ENCODE measurements around the gene S100A4.

The S100A4 gene

DNA sequence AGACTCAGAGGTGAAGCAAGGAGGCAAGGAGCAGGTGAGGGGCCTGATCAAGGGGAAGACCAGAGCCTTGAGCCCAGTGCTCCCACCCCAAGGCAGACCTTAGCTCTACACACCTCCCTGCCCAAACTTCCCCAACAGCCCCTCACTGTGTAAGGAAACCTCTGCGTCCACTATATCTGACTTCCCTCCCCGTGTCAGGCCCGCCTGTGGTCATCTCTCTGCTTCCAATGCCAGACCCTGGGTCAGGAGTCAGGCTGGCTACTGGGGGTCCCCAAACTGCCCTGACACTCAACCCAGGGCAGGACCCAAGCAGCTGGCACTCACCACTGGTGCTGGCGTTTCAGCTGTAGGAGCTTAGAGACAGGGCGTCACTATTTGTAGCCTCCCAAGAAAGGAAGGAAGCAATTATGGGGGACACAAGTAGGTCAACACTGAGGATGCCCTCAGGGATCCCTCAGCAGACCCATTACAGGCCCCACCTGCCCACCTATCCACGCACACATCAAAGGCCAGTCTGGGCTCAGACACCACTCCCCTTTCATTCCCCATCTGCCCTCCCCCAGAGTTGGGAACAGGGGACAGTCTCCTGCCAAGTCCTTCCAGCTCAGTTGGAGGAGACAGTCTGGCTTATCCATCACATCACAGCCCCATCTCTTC is 4.3 kb upstream of the S100A4 start:
- intact Hi-C loops (cut with DNase I): no loop called here
- peak in 3 of 10 donors; percentile 15 to 73 (median 70) for DNase-seq

DNA sequence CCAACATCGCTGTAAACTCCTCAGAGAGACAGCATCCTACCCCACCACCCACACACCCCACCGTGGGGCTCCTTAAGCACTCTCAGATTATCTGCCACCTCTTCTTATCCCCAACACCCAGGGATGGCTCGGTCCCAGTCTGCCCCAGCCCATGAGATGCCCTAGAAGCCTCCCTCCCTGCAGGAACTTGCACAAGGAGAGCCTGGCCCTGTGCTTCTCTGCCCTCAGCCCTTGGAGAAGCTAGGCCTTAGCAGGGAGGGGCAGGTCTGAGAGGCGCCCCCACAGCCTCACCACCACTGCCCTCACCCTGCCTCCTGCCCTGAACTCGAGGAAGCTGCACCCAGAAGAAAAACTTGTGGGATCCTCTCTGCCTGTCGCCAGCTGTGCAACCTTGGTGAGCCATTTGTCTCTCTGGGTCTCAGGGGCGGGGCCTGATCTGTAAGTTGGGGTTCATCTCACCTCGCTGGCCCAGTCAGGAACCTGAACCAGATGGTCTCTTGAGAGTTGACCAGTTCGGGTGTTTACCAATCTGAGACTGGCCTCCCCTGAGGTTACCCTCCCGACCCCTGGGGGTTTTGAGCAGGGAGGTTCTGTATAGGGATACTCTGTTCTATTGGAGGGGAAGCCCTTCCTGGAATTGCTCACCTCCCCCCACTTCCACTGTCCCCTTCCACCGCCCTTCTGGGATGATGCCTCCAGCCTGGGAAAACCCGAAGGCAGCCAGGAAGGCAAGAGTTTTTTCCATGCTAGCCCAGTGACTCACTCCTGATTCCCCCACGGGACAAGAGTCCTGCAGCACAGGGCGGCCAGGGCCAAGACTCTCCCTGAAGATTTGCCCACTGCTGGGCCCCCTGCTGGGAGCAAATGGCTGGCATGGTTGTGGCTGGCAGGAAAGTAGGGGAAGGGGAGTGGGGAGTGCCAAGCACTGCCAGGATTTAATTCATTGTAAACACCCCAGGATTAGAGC is 3.4 kb upstream of the S100A4 start, which contains the start of gene S100A3:
Gene S100A3 (minus strand): TSS at position 537 of the 967 bp plus-strand sequence. CDS start 773 bp downstream, outside the sequence.
- DNase-seq: peak in 2 of 10 donors; percentile 32 to 78
- intact Hi-C loops (cut with DNase I): no loop called here

DNA sequence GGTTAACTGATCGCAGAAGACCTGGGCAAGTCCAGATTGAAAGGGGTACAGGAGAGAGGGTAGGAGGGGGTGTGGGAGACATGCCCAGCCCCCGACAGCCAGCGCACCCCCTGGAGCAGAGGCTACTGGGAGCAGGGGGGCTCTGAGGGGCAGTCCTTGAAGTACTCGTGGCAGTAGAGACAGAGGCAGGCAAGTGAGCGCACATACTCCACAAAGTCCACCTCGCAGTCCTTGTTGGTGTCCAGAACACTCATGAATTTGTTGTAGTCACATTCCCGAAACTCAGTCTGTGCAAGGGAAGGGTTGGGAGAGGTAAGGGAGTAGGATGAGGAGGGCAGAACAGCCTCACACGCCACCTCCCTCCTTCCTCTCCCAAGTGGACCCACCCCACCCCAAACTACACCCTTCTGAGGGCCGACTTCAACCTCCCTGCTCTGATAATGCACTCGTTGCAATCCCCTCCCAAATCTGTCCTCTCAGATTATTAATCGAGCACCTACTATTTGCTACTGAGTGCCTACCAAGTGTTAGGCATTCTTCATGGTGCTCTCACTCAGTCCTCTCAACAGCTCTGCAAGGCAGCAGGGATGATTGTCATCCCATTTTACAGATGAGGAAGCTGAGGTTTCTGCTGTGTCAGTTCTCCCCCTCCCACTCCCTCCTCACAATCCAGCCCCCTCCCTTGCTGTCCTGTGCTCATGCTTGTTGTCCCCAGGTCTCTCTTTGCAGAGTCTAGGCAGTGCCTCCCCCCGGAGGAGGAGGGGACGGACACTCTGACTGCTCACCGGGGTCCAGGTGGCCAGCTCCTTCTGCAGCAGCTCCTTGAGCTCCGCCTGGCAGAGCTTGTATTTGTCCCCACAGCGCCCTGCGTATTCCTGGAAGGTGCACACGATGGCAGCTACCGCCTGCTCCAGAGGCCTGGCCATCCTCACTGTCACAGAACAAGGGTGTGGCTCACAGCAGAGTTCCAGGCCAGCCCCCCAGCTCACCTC is 2.2 kb upstream of the S100A4 start:
- intact Hi-C loops (cut with DNase I): no loop called here
- DNase-seq: peak in 2 of 10 donors; percentile 28 to 56

DNA sequence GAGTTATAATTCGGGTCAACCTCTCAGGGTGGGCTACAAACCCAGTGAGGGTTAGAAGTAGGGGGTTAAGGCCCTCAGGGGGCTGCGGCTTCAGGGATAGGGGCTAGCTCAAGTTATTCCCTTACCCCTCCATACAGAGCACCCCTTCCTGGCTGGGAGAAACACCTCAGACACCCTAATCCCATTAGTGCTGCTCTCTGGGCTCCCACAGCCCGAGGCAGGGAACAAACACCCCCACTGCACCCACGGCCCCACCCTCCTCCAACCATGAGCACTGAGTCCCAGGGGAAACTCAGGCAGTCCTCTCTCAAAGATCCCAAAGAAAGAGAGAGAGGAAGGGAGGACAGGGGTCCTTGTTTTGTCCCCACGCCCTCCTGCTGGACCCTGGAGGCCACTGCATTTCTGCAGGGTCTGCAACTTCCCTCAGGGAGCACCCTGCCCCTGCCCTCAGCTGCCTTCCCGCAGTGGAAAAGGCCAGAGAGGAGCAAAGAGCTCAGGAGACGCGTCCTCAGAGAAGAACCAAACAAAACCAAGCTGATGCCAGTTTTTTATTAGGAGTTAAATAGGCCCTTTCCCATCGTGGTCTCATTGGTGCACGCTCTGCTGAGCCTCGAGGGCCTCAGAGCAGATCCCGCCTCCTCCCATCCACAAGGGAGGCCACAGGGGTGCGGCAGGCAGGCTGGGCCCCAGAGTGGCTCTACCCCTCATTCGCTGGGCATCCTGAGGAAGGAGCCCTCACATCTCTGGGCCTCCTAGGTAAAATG is 1.4 kb upstream of the S100A4 start:
- intact Hi-C loops (cut with DNase I): no loop called here

DNA sequence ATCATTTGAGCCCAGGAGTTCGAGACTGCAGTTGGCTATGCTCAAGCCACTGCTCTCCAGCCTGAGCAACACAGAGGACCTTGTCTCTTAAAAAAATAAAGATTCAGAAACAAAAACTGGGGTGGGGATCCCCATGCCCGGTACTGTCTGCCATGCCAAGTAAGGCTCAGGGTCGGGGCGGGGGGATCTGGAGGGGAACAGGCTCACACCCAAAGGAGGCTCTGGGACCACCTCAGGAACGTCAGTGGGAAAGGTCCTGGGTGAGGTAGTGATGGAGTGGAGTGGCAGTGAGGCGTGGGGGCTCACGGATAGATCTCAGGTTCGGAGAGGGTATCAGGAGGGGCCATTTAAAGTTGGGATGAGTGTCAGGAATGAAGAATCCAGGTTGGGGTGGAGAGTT is 765 bp upstream of the S100A4 start:
- intact Hi-C loops (cut with DNase I): no loop called here
- DNase-seq: peak in 2 of 10 donors; percentile 21 to 25

More for the DNA sequence above, 1.4 kb upstream of the S100A4 start:
- peak in 2 of 10 donors; percentile 30 to 55 for DNase-seq

DNA sequence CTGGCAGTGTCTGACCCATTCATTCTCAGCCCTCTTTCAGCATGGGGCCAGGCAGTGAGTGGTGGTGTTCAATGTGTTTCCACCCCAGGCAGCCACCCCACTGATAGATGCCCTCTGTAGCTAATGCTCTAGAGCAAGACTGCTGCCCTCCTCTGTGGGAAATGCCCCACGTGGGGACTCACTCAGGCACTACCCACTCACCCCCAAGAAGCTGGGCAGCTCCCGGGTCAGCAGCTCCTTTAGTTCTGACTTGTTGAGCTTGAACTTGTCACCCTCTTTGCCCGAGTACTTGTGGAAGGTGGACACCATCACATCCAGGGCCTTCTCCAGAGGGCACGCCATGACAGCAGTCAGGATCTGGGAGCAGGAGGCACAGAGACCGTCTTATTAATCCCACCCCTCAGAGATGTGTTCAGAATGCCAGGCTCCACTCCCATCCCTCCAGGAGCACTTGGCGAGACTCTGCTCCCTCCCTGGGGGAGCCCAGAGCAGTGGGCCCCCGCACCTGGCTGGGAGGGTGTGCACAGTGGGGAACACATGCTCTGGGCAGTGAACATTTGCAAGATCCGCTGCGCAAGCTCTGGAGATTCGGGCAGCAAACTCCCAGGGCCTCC is 1.0 kb downstream of the S100A4 start:
- intact Hi-C loops (cut with DNase I): no loop called here
- no peak for DNase-seq

DNA sequence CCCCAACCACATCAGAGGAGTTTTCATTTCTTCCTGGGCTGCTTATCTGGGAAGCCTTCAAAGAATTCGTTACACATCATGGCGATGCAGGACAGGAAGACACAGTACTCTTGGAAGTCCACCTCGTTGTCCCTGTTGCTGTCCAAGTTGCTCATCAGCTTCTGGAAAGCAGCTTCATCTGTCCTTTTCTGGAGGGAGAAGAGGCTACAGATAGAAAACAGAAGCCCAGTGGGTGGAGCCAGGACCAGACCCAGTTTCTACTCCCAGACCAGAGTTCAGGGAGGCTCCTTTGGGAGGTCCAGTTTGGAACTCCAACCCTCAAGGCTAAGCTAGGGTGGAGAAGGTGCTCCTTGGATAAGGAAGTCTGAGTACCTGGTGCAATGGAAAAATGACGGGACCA is 1.9 kb downstream of the S100A4 start:
- peak in 1 of 10 donors; percentile 22 for DNase-seq
- intact Hi-C loops (cut with DNase I): no loop called here

DNA sequence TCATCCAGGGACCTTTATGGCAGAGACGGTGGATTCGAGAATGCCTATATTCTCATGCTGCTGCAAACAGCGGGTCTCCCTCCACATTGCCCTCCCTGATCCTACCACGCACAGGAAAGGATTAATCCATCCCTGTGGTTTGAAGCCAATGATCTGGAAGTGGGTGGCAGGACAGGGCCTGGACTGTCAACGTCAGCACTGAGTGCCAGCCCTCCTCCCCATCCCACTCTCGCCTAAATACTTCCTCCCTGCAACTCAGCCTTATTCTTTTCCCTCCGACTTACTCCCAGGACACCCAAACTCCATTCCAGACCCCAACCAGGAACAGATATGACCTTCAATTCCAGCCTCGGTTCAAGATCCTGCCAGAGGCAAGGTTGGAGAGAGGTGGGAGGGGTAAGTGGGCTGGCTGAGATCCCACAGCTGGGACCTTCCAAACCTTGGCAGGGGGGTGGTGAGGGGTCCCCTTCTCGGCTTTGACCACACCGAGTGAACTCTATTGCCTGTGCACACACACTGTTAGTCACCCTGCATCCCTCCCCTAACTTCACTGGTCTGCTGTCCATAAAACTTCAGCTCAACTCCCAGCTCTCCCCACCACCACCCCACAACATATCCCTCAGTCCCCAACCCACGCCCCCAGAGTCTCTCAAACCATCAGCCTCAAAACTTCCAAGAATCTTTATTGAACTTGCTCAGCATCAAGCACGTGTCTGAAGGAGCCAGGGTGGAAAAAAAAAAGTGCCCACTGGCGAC is 2.5 kb downstream of the S100A4 start:
- DNase-seq: peak in 1 of 10 donors; percentile 20
- intact Hi-C loops (cut with DNase I): no loop called here

DNA sequence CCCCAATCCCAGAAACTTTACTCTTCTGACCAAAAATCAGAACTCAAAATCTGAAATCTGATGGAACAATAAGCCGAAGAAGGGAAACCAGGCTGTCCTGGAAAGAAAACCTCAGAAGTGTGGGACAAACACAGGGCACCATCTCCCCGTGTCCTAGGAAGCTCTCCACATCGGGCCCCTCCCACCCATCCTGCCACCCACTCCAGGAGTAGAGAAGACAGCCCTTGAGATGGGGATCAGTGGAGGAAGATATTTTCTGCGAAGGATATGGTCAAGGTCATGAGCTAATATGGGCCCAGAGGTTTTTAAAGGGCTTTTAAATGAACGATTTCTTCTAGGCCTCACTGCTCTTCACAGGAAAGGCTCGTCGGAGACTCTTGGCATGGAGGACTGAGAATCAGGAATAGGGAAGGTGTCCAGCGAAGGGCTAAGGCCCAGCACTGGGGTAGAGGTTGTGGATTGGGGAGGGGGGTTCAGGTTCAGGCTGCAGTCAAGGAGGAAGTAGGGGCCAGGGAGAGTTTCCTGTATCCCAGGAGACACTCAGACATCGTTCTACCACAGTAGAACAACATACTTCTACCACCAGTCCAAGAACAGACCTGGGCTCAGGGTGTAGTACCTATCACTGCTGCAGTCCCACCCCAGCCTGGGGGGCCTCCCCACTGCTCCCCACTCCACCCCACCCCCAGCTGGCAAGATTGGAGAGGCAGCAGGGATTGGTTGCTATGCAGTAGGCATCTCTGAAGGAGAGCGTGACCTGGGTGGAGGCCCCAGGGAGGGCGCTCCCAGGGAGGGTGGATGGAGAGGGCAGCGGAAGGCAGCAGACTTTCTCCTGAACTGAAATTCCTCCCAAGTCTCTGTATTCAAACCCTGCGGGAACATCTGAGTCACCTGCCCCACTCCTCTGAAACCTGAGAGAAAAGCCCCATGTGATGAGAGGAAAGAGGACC is 3.7 kb downstream of the S100A4 start:
- intact Hi-C loops (cut with DNase I): no loop called here

DNA sequence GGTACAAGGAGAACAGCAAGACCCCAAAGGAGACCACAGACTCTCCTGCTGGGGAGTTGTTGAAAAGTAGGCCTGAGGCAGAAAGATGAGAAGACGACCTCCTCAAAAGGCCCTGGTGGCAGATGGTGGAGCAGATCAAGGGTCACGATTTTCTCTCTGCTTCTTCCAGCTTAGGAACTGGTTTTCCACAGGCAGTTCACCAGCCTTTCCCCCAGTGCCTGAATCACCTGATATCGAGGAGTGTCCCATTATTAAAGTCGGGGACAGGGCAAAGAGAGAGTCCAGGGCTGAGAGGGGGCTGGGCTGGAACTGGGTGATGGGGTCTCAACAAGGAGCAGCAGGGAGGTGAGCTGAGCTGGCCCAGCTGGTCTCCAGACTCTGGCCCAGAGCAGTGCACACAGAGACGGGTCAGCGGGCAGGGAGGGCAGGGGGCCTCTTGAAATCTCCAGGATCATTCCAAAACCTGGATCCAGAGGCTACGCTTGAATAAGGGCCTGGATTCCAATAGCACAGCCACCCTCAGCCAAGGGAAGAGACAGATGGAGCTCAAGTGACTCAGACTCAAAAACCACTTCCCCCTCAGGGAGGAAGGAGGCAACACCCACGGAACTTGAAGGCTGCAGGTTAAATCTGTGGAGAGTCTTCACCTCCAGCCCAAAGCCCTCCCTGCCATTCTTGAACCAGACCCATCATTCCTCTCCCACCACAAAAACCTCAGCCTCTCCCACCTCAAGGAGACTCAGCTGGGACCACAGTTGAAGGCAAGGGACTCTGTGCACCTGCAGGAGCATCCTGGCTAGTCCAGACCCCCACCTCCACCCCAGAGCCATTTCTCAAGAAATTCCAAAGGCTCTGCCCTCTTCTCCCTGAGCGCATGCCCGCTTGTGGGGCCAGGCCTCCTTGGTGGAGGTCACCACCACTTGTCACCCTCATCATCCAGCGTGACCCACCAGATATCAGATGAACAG is 4.9 kb downstream of the S100A4 start, which contains the start of gene S100A5:
Gene S100A5 (minus strand): TSS at position 541 of the 968 bp plus-strand sequence. CDS start 743 bp downstream, outside the sequence.
- intact Hi-C loops (cut with DNase I): no loop called here
- peak in 3 of 10 donors; percentile 37 to 82 (median 77) for DNase-seq

More for the DNA sequence above, 3.7 kb downstream of the S100A4 start:
- DNase-seq: peak in 1 of 10 donors; percentile 57

DNA sequence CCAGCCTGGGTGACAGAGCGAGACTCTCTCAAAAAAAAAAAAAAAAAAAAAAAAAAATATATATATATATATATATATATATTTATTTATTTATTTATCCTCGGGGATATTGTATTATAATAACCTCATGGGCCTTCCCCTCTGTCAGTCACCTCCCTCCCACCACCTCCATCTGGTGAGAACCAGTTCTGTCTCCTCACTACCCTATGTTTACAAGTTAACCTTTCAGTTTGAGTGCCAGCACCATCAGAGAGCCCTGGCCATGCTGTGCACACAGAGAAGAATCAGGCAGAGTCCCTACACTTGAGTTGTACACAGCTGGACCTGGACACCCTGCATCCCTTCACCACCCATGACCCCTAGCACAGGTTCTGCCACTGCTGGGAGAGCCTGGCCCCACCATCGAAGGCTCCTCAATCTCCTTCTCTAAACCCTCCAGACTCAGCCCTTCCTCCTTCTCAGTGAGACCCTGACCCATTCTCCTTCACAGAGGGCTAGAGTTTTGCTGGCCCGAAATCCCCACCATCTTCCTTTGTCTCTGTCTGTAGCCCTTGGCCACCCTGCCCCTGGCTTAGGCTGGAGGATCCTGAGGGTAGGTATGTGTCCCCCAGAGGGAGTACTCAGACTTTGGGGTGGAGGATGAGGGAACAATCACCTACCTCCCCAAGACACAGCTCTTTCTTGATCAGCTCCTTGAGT is 6.1 kb downstream of the S100A4 start:
- intact Hi-C loops (cut with DNase I): no loop called here
- peak in 2 of 10 donors; percentile 24 to 47 for DNase-seq

DNA sequence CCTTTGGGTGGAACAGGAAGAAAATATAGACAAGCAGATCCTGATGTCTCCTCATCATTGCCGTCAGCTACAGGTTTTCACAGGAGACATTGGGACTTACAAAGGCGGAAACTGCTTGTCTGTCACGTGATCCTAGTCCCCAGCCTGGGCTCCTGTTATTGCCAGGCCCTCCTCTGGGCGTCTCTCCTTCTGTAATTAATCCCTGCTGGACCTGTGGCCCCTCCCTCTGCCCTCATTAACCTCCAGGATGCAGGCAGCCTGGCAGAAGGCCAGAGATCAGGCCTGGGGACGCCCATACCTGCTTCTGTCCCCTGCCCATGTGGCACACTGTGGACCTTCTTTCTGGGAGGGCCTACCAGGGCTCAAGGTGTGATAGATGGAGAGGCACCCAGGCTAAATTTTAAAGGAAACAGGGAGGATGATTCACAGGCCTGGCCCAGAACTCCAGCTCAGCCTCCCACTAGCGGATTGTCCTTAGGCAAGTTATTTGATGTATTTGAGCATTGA is 7.2 kb downstream of the S100A4 start:
- intact Hi-C loops (cut with DNase I): no loop called here
- DNase-seq: peak in 2 of 10 donors; percentile 54 to 75

DNA sequence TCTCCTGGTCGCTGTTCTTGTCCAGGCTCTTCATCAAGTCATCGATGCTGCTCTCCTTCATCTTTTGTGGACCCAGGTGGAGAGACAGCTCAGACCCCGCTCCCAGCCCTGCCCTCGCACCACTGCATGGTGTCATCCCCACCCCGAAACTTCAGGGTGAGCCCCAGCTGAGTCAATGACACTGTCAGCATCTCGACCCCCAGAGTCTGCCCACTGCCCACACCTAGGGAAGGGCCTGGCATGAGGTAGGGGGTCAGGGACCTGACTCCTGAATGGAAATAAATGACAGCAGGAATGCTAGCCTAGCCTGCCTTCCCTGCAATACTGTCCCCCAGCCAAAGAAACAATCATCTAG is 8.3 kb downstream of the S100A4 start:
- peak in 2 of 10 donors; percentile 54 to 72 for DNase-seq
- intact Hi-C loops (cut with DNase I): no loop called here

DNA sequence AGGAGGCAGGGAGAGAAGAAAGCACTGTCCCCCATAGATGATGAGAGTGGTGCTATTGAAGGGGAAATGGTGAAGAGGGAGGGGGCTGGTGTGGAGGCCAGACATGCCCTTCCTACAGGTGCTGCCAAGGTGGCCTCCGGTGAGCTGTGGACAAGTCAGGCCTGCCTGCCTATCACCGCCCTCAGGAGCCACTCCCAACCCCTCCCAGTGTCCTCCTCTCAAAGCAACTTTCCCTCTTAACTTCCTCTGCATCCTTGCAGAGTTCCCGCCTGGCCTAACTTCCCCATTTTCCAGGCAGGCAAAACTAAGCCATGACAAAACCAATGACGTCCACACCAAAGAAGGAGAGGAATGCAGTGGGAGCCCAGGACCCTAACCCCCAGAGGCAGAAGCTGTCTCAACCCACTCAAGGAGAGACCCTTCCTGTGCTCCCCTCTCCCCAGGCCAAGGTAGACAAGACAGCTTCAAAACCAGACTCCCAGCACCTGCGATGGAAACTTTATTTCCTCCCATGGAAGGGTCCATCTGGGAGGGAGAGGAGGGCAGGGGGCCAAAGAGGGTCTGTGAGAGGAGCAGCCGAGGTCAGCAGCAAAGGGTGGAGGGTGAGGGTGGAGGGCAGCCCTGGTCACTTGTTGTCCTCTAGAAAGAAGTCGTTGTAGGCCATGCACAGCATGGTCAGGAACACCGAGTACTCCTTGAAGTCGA is 8.8 kb downstream of the S100A4 start:
- intact Hi-C loops (cut with DNase I): no loop called here
- peak in 1 of 10 donors; percentile 25 for DNase-seq

All from posterior cingulate gyrus (tissue), 11 donors.